ENCODE measurements around the gene CSRP1. TPM values are rescaled to one million over a fixed set of nuclear protein-coding genes. Genes with fewer than 3 reads are reported as not detected.

CSRP1 gene
- total and polyA plus RNA-seq, 2 of the 13 experiments (the other 11 are each of a cell fraction or from before 2014, with no cell fraction given), result 17.7 to 68.9 TPM

GRCh38 chr1:201481761-201482493 is 25.0 kb downstream of the CSRP1 start (continued):
- TF ChIP-seq HDAC2 (CRISPR knock-in tag; IDR thresholded peaks at IDR 0.05) (0 out of 2 replicates have a peak, but pooled peaks have one; percentile 10), ZNF292 (CRISPR knock-in tag; IDR thresholded peaks at IDR 0.05; ENCODE audit: borderline replicate concordance, low read depth) (peak; percentile 54; the same call in 1 of the 2 replicates), ZNF816 (CRISPR knock-in tag; IDR thresholded peaks at IDR 0.05; ENCODE audit: borderline replicate concordance) (peak; percentile 65; the same call in 1 of the 2 replicates), ZNF883 (CRISPR knock-in tag; IDR thresholded peaks at IDR 0.05; ENCODE audit: not compliant biosample characterization) (peak; percentile 32), GRHL1 (CRISPR knock-in tag; conservative IDR thresholded peaks at IDR 0.05) (no peak), ZNF687 (CRISPR knock-in tag; IDR thresholded peaks at IDR 0.05) (peak; percentile 81), DNMT3B (CRISPR knock-in tag; conservative IDR thresholded peaks at IDR 0.05) (0 out of 2 replicates have a peak, but pooled peaks have one; percentile 22), MTA1 (CRISPR knock-in tag; IDR thresholded peaks at IDR 0.05; ENCODE audit: borderline replicate concordance) (0 out of 2 replicates have a peak, but pooled peaks have one; percentile 43), SSRP1 (CRISPR knock-in tag; IDR thresholded peaks at IDR 0.05) (no peak), KDM2A (CRISPR knock-in tag; IDR thresholded peaks at IDR 0.05; ENCODE audit: borderline replicate concordance, low read depth) (peak; percentile 70; the same call in 1 of the 2 replicates), BCL3 (CRISPR knock-in tag; IDR thresholded peaks at IDR 0.05) (peak; percentile 28; the same call in 1 of the 2 replicates), ZBED4 (CRISPR knock-in tag; IDR thresholded peaks at IDR 0.05; ENCODE audit: borderline replicate concordance) (0 out of 2 replicates have a peak, but pooled peaks have one; percentile 40), PATZ1 (CRISPR knock-in tag; IDR thresholded peaks at IDR 0.05) (peak; percentile 84), ZNF737 (CRISPR knock-in tag; IDR thresholded peaks at IDR 0.05; ENCODE audit: borderline replicate concordance) (0 out of 2 replicates have a peak, but pooled peaks have one; percentile 40)
